Hematopoietic multipotent progenitor cell treated with erythropoietin and hydrocortisone succinate and interleukin-3 and kit ligand, for 4 days (in vitro differentiated cells): Measurements from ENCODE around the gene MYO7B.

Source experiments
- DNase-seq: peaks from one replicate; pipeline ENCODE4 v3.0.0-alpha.2; 2015

Gene MYO7B

GRCh38 chr2:127575185-127575765 lies 39.8 kb downstream of the MYO7B start:
- peak; percentile 60 for DNase-seq

- no peak for DNase-seq
Measured at GRCh38 chr2:127575941-127576432, 40.5 kb downstream of the MYO7B start.

GRCh38 chr2:127576433-127577207 lies 41.1 kb downstream of the MYO7B start:
- DNase-seq, result no peak

GRCh38 chr2:127577208-127577475 lies 41.7 kb downstream of the MYO7B start:
- no peak for DNase-seq

GRCh38 chr2:127577503-127577902 lies 42.0 kb downstream of the MYO7B start:
- DNase-seq, result no peak

- DNase-seq, result no peak
Measured at GRCh38 chr2:127577973-127578372, 42.5 kb downstream of the MYO7B start.

GRCh38 chr2:127578411-127578810 lies 42.9 kb downstream of the MYO7B start:
- DNase-seq, result no peak

GRCh38 chr2:127579231-127579630 lies 43.7 kb downstream of the MYO7B start:
- no peak for DNase-seq

GRCh38 chr2:127580167-127581049 lies 44.9 kb downstream of the MYO7B start:
- DNase-seq, result no peak

GRCh38 chr2:127581050-127581345 lies 45.5 kb downstream of the MYO7B start:
- DNase-seq, result no peak

- DNase-seq, result no peak
Measured at GRCh38 chr2:127581516-127582490, 46.3 kb downstream of the MYO7B start.

- no peak for DNase-seq
Measured at GRCh38 chr2:127582863-127583861, 47.7 kb downstream of the MYO7B start.

- no peak for DNase-seq
Measured at GRCh38 chr2:127584047-127584446, 48.6 kb downstream of the MYO7B start.

GRCh38 chr2:127584516-127585033 lies 49.1 kb downstream of the MYO7B start:
- no peak for DNase-seq

- DNase-seq, result no peak
Measured at GRCh38 chr2:127585270-127585807, 49.9 kb downstream of the MYO7B start.

GRCh38 chr2:127586136-127586535 lies 50.7 kb downstream of the MYO7B start:
- DNase-seq, result no peak

GRCh38 chr2:127586746-127587295 lies 51.3 kb downstream of the MYO7B start:
- DNase-seq, result no peak

- no peak for DNase-seq
Measured at GRCh38 chr2:127588241-127588640, 52.8 kb downstream of the MYO7B start.

GRCh38 chr2:127589358-127589757 lies 53.9 kb downstream of the MYO7B start:
- DNase-seq, result no peak

GRCh38 chr2:127589841-127590240 lies 54.4 kb downstream of the MYO7B start:
- DNase-seq, result no peak
